ENCODE results near the gene MX2. TPM values are rescaled to one million over a fixed set of nuclear protein-coding genes. Genes with fewer than 3 reads are reported as not detected.

Gene MX2
- total and polyA plus RNA-seq, 2 of the 4 experiments (the other 2 are of a cell fraction), result 0.53 to 0.54 TPM

DNA sequence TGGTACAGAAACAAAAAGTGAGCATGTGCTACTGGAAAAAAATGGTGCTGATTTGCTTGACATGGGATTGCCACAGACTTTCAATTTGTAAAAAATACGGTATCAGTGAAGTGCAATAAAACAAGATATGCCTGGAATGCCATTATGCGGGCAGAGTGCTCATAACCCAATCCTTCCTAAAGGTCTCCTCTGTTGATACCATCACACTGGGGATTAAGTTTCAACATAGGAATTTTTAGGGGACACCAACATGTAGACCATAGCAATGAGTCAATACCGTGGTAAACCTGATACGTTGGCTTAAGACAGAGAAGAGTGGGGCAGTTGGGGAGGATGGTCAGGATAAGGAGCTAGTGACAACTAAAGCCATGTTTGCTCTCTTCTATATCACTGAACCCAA, 84.8 kb downstream of the MX2 start:
- no peak overlapping the region for H4K91ac ChIP-seq (ENCODE audit: insufficient read depth, low read depth, low read length)
- ATAC-seq (ENCODE audit: low read depth), result no peak
- no peak overlapping the region for H2BK120ac ChIP-seq (ENCODE audit: low read depth, low read length)
- CTCF ChIA-PET, result no interaction called here
- POLR2A ChIA-PET (ENCODE audit: unreplicated experiment), result no interaction called here
- H2AFZ ChIP-seq (replicated peaks; ENCODE audit: low read length, poor library complexity), result no peak overlapping the region
- H3K4me2 ChIP-seq (ENCODE audit: low read depth, low read length), result no peak overlapping the region
- H3K18ac ChIP-seq (ENCODE audit: low read depth, low read length), result no peak overlapping the region
- H3K79me1 ChIP-seq (ENCODE audit: low read depth in 1 of 2, low read length in 2 of 2), result no peaks in the 10 kb centered on the region
- H2BK15ac ChIP-seq (ENCODE audit: low read depth, low read length), result no peak overlapping the region
- intact Hi-C loops (cut with micrococcal nuclease) (no loop called here), dilution Hi-C loops (cut with HindIII; ENCODE audit: low sequenced_read_pairs, unreplicated experiment) (no loop called here), in situ Hi-C loops (cut with MboI; ENCODE audit: low sequenced_read_pairs) (no loop called here)
- H4K5ac ChIP-seq (ENCODE audit: low read depth, low read length), result no peak overlapping the region
- no peak overlapping the region for H2AK5ac ChIP-seq (ENCODE audit: low read depth, low read length)
- H3K27ac ChIP-seq (ENCODE audit: insufficient read depth, low read length), result no peak overlapping the region
- TF ChIP-seq POLR2A (IDR thresholded peaks at IDR 0.05; ENCODE audit: low read depth, low read length) (no peak), RCOR1 (IDR thresholded peaks at IDR 0.05; ENCODE audit: insufficient replicate concordance, low read length) (no peak), MXI1 (IDR thresholded peaks at IDR 0.05; ENCODE audit: borderline replicate concordance, low read depth, low read length) (no peak), NFE2L2 (IDR thresholded peaks at IDR 0.05; ENCODE audit: low read depth, low read length) (no peak), FOS (IDR thresholded peaks at IDR 0.05; ENCODE audit: low read depth, low read length) (no peak), CEBPB (IDR thresholded peaks at IDR 0.05; ENCODE audit: low read depth, low read length) (no peak), BHLHE40 (IDR thresholded peaks at IDR 0.05; ENCODE audit: low read depth, low read length) (no peak)
- TF ChIP-seq, protein P1, sequence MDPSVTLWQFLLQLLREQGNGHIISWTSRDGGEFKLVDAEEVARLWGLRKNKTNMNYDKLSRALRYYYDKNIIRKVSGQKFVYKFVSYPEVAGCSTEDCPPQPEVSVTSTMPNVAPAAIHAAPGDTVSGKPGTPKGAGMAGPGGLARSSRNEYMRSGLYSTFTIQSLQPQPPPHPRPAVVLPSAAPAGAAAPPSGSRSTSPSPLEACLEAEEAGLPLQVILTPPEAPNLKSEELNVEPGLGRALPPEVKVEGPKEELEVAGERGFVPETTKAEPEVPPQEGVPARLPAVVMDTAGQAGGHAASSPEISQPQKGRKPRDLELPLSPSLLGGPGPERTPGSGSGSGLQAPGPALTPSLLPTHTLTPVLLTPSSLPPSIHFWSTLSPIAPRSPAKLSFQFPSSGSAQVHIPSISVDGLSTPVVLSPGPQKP (IDR thresholded peaks at IDR 0.05; ENCODE audit: borderline replicate concordance, low read depth, low read length), result no peak
- no peak overlapping the region for H2BK5ac ChIP-seq (ENCODE audit: low read depth, low read length, poor library complexity, severe bottlenecking)
- no peak overlapping the region for H3K4ac ChIP-seq (ENCODE audit: low read depth, low read length)
- no peaks in the 10 kb centered on the region for H3K9me1 ChIP-seq (ENCODE audit: insufficient read depth, low read length)
- H4K20me1 ChIP-seq (ENCODE audit: insufficient read depth, low read length), result no peaks in the 10 kb centered on the region
- no peak overlapping the region for H3K14ac ChIP-seq (replicated peaks; ENCODE audit: low read depth, low read length)
- DNase-seq, result no peak
- no peaks in the 10 kb centered on the region for H3K36me3 ChIP-seq (ENCODE audit: control insufficient read depth, insufficient read depth, low read length)
- H3K23ac ChIP-seq (ENCODE audit: low read depth, low read length), result no peak overlapping the region
- H2AK9ac ChIP-seq (replicated peaks; ENCODE audit: low read depth, low read length, poor library complexity), result no peak overlapping the region
- no peak overlapping the region for H3K4me3 ChIP-seq (ENCODE audit: insufficient read depth, low read depth, low read length)
- no TSS peak for BruUV-seq (replicated peaks)
- no peak overlapping the region for H4K8ac ChIP-seq (ENCODE audit: low read depth in 2 of 2, low read length in 2 of 2)
- WGBS, 2 experiments (ENCODE audit: extremely low coverage in 2 of 2, insufficient read length in 1 of 2), result 86% methylated on average over 2 of the region's 4 CpGs; no CpG with 5 or more reads in 1 of the 2 experiments
- H3K56ac ChIP-seq (ENCODE audit: extremely low read depth, insufficient read depth, low read length), result no peak overlapping the region
- H3K9ac ChIP-seq (ENCODE audit: low read depth, low read length), result no peak overlapping the region
- H2BK20ac ChIP-seq (ENCODE audit: low read depth, low read length), result no peak overlapping the region
- no peaks in the 10 kb centered on the region for H3K9me3 ChIP-seq (ENCODE audit: control insufficient read depth, insufficient read depth, low read length)
- no peaks in the 10 kb centered on the region for H3K27me3 ChIP-seq (ENCODE audit: control insufficient read depth, insufficient read depth, low read length)
- no peaks in the 10 kb centered on the region for H3K4me1 ChIP-seq (ENCODE audit: control insufficient read depth, insufficient read depth, low read length)
